Measurements from ENCODE around the gene ZMPSTE24.

GRCh38 chr1:40313329-40313957 is 55.4 kb downstream of the ZMPSTE24 start:
- TF ChIP-seq CTCF (IDR thresholded peaks at IDR 0.05) (no peak), POLR2A (IDR thresholded peaks at IDR 0.05) (no peak)

Data from testis (tissue), 2 donors.